Measurements from ENCODE around the gene NHLRC4. TPM values are rescaled to one million over a fixed set of nuclear protein-coding genes. Genes with fewer than 3 reads are reported as not detected.

Gene NHLRC4, protein sequence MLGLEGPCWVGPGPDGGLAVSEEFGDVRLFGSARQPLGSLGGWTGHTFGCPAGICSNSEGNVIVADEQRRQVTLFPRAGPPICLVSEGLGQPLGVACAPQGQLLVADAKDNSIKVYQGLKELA
- 0.31 TPM for total RNA-seq

DNA sequence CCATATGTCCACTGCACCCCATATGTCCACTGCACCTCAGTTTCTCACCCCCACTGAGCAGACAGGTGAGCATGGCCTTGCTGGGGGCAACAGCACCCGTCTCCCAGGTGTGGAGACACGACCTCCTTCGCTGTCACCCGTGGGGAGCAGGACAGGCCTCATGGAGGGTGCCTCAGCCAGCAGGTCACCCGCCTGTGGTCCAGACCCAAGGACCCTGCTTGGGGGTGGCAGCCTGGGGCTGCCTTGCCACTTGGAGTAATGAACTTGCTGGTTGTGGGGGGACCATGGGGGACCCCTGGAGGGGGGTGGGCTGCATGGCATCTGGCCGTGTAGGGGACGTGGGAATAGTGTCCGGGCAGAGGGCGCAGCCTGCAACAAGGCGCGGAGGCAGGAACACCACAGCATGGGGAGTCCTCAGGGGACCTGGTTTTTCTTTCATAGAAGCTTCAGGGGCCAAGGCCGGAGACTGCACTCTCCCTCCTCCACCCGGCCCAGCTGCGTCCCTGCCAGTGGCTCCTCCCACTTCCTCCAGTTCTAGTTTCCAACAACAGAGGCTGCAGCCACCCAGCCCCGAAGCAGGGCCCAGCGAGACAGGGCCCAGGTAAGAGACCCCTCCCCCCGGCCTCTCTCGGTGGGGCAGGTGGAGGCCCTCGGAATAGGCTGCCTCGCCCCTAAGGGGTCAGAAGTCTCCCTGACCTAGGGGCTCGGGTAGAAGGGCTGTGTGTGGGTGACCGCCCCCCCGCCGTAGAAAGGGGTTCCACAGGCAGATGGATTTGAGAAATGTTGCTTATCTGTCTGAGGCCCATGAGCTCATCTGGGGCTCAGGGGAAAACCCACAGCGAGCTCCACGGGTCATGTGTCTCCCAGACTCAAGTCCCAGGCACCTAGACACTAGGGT lies at the start of gene NHLRC4:
Gene NHLRC4, plus strand, starts transcription at position 531 of the 898 bp plus-strand sequence. CDS start 1,043 bp downstream, outside the sequence.

DNA sequence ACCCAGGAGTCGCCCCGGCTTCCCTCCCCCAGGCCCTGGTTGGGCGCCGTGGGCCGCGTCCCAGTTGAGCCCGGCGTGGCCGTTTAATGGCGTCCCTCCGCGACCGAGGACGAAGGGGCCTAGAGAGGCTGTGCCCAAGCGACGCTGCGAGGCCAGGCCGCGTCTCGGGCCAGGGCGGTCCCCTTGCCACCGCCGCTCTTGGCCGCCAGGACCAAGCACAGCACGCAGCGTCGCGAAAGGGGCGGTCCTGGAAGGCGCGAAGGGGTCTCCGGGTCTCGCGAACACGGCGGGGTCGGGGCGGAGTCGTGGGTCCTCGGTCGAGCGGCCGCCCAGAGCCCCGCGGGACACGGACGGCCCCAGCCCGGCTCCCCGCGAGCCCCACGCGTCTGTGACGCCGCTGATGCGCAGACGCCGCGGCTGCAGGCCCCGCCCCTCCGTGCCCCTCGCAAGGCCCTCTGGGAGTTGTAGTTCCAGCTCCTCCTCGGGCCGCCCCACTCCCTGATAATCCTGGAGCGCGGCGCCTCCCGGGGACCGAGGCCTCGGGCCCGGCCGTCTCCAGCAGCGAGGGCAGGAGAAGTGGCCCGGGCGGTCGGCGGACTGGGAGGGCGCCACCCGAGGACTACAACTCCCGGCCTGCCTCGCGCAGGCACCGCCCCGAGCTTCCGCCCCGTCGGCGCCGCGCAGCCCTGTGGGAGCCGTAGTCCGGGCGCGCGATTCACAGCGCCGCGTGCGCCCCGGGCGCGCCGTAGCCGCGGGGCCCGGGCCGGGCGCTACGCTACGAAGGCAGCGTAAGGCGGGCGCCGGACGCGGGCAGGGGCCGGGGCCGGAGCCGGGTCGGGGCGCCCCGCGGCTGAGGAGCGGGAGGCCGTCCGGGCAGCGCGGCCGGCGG lies 39.5 kb upstream of the NHLRC4 start, which contains the start of gene CAPN15:
Gene CAPN15, plus strand, starts transcription at position 698 of the 889 bp plus-strand sequence. CDS start 19,127 bp downstream, outside the sequence.

GRCh38 chr16:560204-560700 lies 6.6 kb upstream of the NHLRC4 start, which contains the start of gene PRR35:
Gene PRR35, plus strand, starts transcription at chr16:560394. Its CDS starts 2,901 bp downstream, at chr16:563295.

DNA sequence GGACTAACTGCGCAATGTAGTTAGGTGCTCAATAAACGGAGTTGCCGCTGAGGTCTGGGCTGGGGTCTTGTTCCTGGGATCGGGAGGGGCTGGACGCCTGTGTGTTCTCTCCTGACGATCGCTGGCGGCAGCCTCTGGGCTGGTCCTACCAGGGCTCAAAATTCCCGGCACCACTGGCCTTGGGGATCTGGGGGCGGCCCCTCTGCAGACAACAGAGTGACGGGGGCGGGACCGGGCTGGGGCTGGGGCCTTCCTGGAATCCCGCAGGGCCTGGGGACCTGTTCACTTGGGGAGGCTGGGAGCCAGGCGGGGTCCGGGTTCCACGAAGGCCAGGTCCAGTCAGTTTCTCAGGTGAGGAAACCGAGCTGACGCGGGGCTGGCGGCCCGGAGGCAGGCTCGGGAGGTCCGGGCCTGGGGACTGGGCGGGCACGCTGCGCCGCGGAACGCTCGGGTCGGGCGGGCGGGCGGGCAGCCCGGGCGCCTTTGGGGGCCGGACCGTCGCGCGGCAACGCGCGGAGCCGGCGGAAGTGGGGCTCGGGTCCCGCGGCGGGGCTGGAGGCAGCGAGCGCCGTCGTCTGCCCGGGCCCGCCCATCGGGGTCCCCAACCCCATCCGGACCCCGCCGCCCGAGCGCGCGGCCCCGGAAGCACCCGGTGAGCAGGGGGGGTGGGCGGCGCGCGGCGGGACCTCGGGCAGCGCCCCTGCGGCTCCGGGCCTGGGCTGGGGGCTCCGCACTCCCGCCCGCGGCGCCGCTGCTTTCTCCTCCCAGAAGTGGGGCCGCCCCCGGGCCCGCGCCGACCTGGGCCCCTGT lies 2.8 kb downstream of the NHLRC4 start, which contains the start of gene PIGQ:
Gene PIGQ, plus strand, starts transcription at position 524 of the 810 bp plus-strand sequence. CDS start 4,107 bp downstream, outside the sequence.

DNA sequence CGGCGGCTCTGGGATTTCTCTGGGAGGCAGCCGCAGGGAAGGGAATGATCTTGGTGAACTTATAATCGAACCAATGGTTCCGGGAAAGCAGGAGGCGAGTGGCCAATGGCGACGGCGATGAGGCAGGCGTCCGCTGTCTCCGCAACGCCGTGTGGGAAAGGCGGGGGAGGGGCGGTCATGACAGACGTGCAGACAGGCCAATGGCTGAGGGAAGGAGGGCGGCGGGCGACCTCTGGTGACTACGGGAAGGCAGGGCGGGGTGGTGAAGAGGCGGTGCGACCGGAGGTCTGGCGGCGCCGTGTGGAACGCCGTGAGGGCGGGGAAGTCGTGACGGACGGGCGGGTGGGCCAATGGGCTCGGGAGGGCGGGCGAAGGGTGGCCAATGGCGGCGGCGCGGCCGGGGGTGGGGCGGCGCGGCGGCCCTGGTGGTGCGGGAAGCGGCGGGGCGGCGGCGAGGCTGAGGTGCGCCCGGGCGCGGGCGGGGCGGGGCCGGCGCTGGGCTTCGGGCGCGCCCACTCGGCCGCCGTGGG lies 22.9 kb downstream of the NHLRC4 start, which contains the start of gene RAB40C:
Gene RAB40C, plus strand, starts transcription at position 409 of the 530 bp plus-strand sequence. CDS start 226 bp downstream, outside the sequence.

Small RNAs within 50 kb of the gene (small RNA-seq; reads per million reads assigned to genes)
- gene MIR3176 (ENCODE audit: low replicate concordance) (0.52 reads per million, percentile 46 among the genes with 10 or more reads in this experiment), gene MIR5587 (ENCODE audit: low replicate concordance) (not detected), gene Z98883.1 (ENCODE audit: low replicate concordance) (not detected)

Other genes with a start within 250 kb of the NHLRC4 start
- 27.2 TPM for gene AXIN1, start 214.3 kb upstream of the NHLRC4 start, total RNA-seq
- 26.6 TPM for gene MRPL28, start 196.5 kb upstream of the NHLRC4 start, total RNA-seq
- gene PGAP6, start 185.0 kb upstream of the NHLRC4 start, total RNA-seq = 25.4 TPM
- 25.7 TPM for gene NME4, start 169.8 kb upstream of the NHLRC4 start, total RNA-seq
- gene DECR2, start 165.1 kb upstream of the NHLRC4 start, total RNA-seq = 12.5 TPM
- gene RAB11FIP3, start 141.4 kb upstream of the NHLRC4 start, total RNA-seq = 55.1 TPM
- gene CAPN15, start 39.3 kb upstream of the NHLRC4 start, total RNA-seq = 20.7 TPM
- gene PRR35, start 6.6 kb upstream of the NHLRC4 start, total RNA-seq = not detected
- gene PIGQ, start 3.0 kb downstream of the NHLRC4 start, total RNA-seq = 42.3 TPM
- 27.5 TPM for gene RAB40C, start 23.1 kb downstream of the NHLRC4 start, total RNA-seq
- 1.3 TPM for gene WFIKKN1, start 64.0 kb downstream of the NHLRC4 start, total RNA-seq
- 36.6 TPM for gene METTL26, start 69.3 kb downstream of the NHLRC4 start, total RNA-seq
- 8.1 TPM for gene MCRIP2, start 74.8 kb downstream of the NHLRC4 start, total RNA-seq
- 26.9 TPM for gene WDR90, start 82.4 kb downstream of the NHLRC4 start, total RNA-seq
- 55.1 TPM for gene RHOT2, start 101.1 kb downstream of the NHLRC4 start, total RNA-seq
- gene RHBDL1, start 108.7 kb downstream of the NHLRC4 start, total RNA-seq = 1.6 TPM
- 60.1 TPM for gene STUB1, start 113.4 kb downstream of the NHLRC4 start, total RNA-seq
- gene JMJD8, start 117.3 kb downstream of the NHLRC4 start, total RNA-seq = 23.2 TPM
- gene WDR24, start 123.4 kb downstream of the NHLRC4 start, total RNA-seq = 6.6 TPM
- gene FBXL16, start 138.8 kb downstream of the NHLRC4 start, total RNA-seq = 10.6 TPM
- 17.5 TPM for gene METRN, start 148.1 kb downstream of the NHLRC4 start, total RNA-seq
- gene ANTKMT, start 154.1 kb downstream of the NHLRC4 start, total RNA-seq = 21.0 TPM
- gene CCDC78, start 159.4 kb downstream of the NHLRC4 start, total RNA-seq = 7.5 TPM
- 10.6 TPM for gene HAGHL, start 160.1 kb downstream of the NHLRC4 start, total RNA-seq
- gene CIAO3, start 174.0 kb downstream of the NHLRC4 start, total RNA-seq = 84.2 TPM
- gene MSLN, start 193.7 kb downstream of the NHLRC4 start, total RNA-seq = not detected
- 15.3 TPM for gene RPUSD1, start 221.4 kb downstream of the NHLRC4 start, total RNA-seq
- 21.0 TPM for gene CHTF18, start 221.6 kb downstream of the NHLRC4 start, total RNA-seq
- gene GNG13, start 233.7 kb downstream of the NHLRC4 start, total RNA-seq = not detected